Keratinocyte (primary cell): ENCODE data around the gene ZNF891. TPM values are rescaled to one million over a fixed set of nuclear protein-coding genes. Genes with fewer than 3 reads are reported as not detected.

ENCODE experiments used
- DNase-seq: peaks from one replicate; pipeline ENCODE4 v3.0.0-alpha.2; 2011; ENCODE audit warnings: low read depth, missing footprints, low spot score
- FAIRE-seq: peaks from 2 replicates; lab custom pipeline; 2011; peaks lifted over from hg19 to GRCh38; lab: Jason Lieb, UNC
- H2AFZ ChIP-seq: 2 replicates; pipeline ENCODE4 v1.6.0; 2012; ENCODE audit warnings: low read length, control low read depth, inconsistent platforms; ENCODE audit not compliant: control insufficient read depth
- H3K27ac ChIP-seq: 2 replicates; pipeline ENCODE4 v1.5.1; 2011; ENCODE audit warnings: low read length; ENCODE audit not compliant: control insufficient read depth, insufficient read depth
- H3K27me3 ChIP-seq: 3 replicates; pipeline ENCODE4 v1.6.0; 2011; ENCODE audit warnings: low read length; ENCODE audit not compliant: control insufficient read depth, insufficient read depth; ENCODE audit errors: extremely low read depth
- H3K36me3 ChIP-seq, 2 experiments: 2 replicates in 1 of 2; 3 replicates in 1 of 2; pipeline ENCODE4 v1.5.1; 2011; ENCODE audit warnings: low read length in 2 of 2, mild to moderate bottlenecking in 1 of 2; ENCODE audit not compliant: control insufficient read depth in 2 of 2, insufficient read depth in 2 of 2; ENCODE audit errors: extremely low read depth in 1 of 2
- H3K4me1 ChIP-seq: 3 replicates; pipeline ENCODE4 v1.5.1; 2011; ENCODE audit warnings: low read length; ENCODE audit not compliant: control insufficient read depth, insufficient read depth; ENCODE audit errors: extremely low read depth
- H3K4me2 ChIP-seq: 3 replicates; pipeline ENCODE4 v1.6.0; 2011; ENCODE audit warnings: low read depth, low read length; ENCODE audit not compliant: control insufficient read depth, insufficient read depth; ENCODE audit errors: extremely low read depth
- H3K4me3 ChIP-seq, 3 experiments: fragments of 200-600 bp in 1 of 3; sonication (generic) in 1 of 3; 2 replicates in 2 of 3; 3 replicates in 1 of 3; pipeline ENCODE4 v1.5.1; 2011 to 2016; ENCODE audit warnings: low read length in 3 of 3, mild to moderate bottlenecking in 3 of 3, control low read depth in 2 of 3, inconsistent platforms in 1 of 3, low read depth in 1 of 3, mixed read lengths in 1 of 3, mixed run types in 1 of 3, moderate library complexity in 1 of 3; ENCODE audit not compliant: control insufficient read depth in 2 of 3, insufficient read depth in 2 of 3; ENCODE audit errors: extremely low read depth in 1 of 3
- H3K79me2 ChIP-seq: 2 replicates; pipeline ENCODE4 v1.6.0; 2012; ENCODE audit warnings: low read length; ENCODE audit not compliant: control insufficient read depth, insufficient read depth
- H3K9ac ChIP-seq: 3 replicates; pipeline ENCODE4 v1.6.0; 2011; ENCODE audit warnings: low read length; ENCODE audit not compliant: control insufficient read depth, insufficient read depth; ENCODE audit errors: extremely low read depth
- H3K9me1 ChIP-seq: 3 replicates; pipeline ENCODE4 v1.6.0; 2011; ENCODE audit warnings: low read length; ENCODE audit not compliant: control insufficient read depth, insufficient read depth; ENCODE audit errors: extremely low read depth
- H3K9me3 ChIP-seq: 2 replicates; pipeline ENCODE4 v1.5.1; 2012; ENCODE audit warnings: low read depth, low read length; ENCODE audit not compliant: control insufficient read depth
- H4K20me1 ChIP-seq: 3 replicates; pipeline ENCODE4 v1.6.0; 2011; ENCODE audit warnings: low read length; ENCODE audit not compliant: control insufficient read depth, insufficient read depth; ENCODE audit errors: extremely low read depth
- EZH2 ChIP-seq: IDR thresholded peaks from one replicate; pipeline ENCODE4 v1.6.1; 2012; ENCODE audit warnings: inconsistent platforms, mild to moderate bottlenecking, low read length, moderate library complexity
- dilution Hi-C: fragments of 300-500 bp; cut with MboI; formaldehyde crosslinking; loops from one replicate; pipeline ENCODE4 v1.7.0; 2020; ENCODE audit warnings: low sequenced_read_pairs; ENCODE audit not compliant: extremely low pct_ligation_motif_present
- polyA plus RNA-seq, 5 experiments: library from polyadenylated mRNA; depleted of rRNA in 3 of 5; stranded (reverse) in 3 of 5; stranded (forward) in 1 of 5; unstranded in 1 of 5; fragments of >200 nt; gene quantifications; 1 replicate in 1 of 5; 2 replicates in 3 of 5; 3 replicates in 1 of 5; pipeline versions ENCODE4 v1.2.1 to v1.2.3, GENCODE V29; 2011 to 2012; ENCODE audit warnings: missing spikeins in 2 of 5, low read depth in 1 of 5, low replicate concordance in 1 of 5
- TF ChIP-seq, protein P1 (sequence below), 3 experiments: IDR thresholded peaks in 1 of 3; conservative IDR thresholded peaks in 1 of 3; optimal IDR thresholded peaks in 1 of 3; 2 replicates in 2 of 3; 3 replicates in 1 of 3; pipeline versions ENCODE3 to v1.5.1; 2011; ENCODE audit warnings: low read length in 3 of 3, mild to moderate bottlenecking in 3 of 3, moderate library complexity in 2 of 3, control low read depth in 1 of 3, inconsistent platforms in 1 of 3; ENCODE audit not compliant: insufficient read depth in 2 of 3; ENCODE audit errors: extremely low read depth in 1 of 3

Gene ZNF891
- polyA plus RNA-seq, 1 donor (not counting 4 experiments of a cell fraction or from before 2014, with no cell fraction given): 0.79 TPM

DNA sequence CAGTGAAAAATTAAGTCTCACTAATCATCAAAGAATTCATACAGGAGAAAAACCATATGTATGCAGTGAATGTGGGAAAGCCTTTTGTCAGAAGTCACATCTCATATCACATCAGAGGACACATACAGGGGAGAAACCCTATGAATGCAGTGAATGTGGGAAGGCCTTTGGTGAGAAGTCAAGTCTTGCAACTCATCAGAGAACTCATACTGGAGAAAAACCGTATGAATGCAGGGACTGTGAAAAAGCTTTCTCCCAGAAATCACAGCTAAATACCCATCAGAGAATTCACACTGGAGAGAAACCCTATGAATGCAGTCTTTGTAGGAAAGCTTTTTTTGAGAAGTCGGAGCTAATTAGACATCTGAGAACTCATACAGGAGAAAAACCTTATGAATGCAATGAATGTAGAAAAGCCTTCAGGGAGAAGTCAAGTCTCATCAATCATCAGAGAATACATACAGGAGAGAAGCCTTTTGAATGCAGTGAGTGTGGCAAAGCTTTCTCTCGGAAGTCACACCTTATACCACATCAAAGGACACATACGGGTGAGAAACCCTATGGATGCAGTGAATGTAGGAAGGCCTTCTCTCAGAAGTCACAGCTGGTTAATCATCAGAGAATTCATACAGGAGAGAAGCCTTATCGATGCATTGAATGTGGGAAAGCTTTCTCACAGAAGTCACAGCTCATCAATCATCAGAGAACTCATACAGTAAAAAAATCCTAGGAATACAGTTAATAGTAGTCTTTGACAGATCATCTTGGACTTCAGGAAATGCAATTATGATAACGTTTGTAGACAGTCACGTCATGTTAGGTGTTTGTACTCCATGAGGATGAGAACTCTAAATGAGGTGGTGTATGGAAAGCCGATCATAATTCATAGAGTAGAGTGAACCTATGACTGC, 71.6 kb downstream of the ZNF891 start:
- Histone ChIP-seq H3K4me1 (no peaks in the 10 kb centered on the region), H2AFZ (no peak overlapping the region), H3K9me1 (no peaks in the 10 kb centered on the region), H4K20me1 (no peaks in the 10 kb centered on the region), H3K4me2 (no peak overlapping the region), H3K4me3 (no peak overlapping the region), H3K9me3 (peaks cover 63% of the 10 kb centered on the region), H3K79me2 (no peaks in the 10 kb centered on the region), H3K27ac (no peak overlapping the region), H3K9ac (no peak overlapping the region), H3K36me3 (peaks cover 10 to 16% of the 10 kb centered on the region in 2 experiments), H3K27me3 (no peaks in the 10 kb centered on the region)
- FAIRE-seq (no peak), DNase-seq (no peak)
- dilution Hi-C loops: no loop called here
- TF ChIP-seq, protein P1, sequence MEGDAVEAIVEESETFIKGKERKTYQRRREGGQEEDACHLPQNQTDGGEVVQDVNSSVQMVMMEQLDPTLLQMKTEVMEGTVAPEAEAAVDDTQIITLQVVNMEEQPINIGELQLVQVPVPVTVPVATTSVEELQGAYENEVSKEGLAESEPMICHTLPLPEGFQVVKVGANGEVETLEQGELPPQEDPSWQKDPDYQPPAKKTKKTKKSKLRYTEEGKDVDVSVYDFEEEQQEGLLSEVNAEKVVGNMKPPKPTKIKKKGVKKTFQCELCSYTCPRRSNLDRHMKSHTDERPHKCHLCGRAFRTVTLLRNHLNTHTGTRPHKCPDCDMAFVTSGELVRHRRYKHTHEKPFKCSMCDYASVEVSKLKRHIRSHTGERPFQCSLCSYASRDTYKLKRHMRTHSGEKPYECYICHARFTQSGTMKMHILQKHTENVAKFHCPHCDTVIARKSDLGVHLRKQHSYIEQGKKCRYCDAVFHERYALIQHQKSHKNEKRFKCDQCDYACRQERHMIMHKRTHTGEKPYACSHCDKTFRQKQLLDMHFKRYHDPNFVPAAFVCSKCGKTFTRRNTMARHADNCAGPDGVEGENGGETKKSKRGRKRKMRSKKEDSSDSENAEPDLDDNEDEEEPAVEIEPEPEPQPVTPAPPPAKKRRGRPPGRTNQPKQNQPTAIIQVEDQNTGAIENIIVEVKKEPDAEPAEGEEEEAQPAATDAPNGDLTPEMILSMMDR (optimal IDR thresholded peaks at IDR 0.05 in 1 of 3, IDR thresholded peaks at IDR 0.05 in 1 of 3, conservative IDR thresholded peaks at IDR 0.05 in 1 of 3; ENCODE audit: extremely low read depth in 1 of 3, insufficient read depth in 2 of 3, low read length in 3 of 3): no peak
- no peak for TF ChIP-seq EZH2

- Histone ChIP-seq H2AFZ (no peak overlapping the region), H3K9ac (no peak overlapping the region), H3K36me3 (peaks cover 13 to 19% of the 10 kb centered on the region in 2 experiments), H3K27ac (no peak overlapping the region), H3K27me3 (no peaks in the 10 kb centered on the region), H3K79me2 (no peaks in the 10 kb centered on the region), H3K9me3 (peaks cover 64% of the 10 kb centered on the region), H3K4me1 (no peaks in the 10 kb centered on the region), H3K4me3 (no peak overlapping the region), H4K20me1 (no peaks in the 10 kb centered on the region), H3K9me1 (no peaks in the 10 kb centered on the region), H3K4me2 (no peak overlapping the region)
- DNase-seq (no peak), FAIRE-seq (no peak)
- no peak for TF ChIP-seq EZH2
- TF ChIP-seq, protein P1 (optimal IDR thresholded peaks at IDR 0.05 in 1 of 3, IDR thresholded peaks at IDR 0.05 in 1 of 3, conservative IDR thresholded peaks at IDR 0.05 in 1 of 3; ENCODE audit: extremely low read depth in 1 of 3, insufficient read depth in 2 of 3, low read length in 3 of 3): no peak
- dilution Hi-C loops: no loop called here
These were observed 72.6 kb downstream of the ZNF891 start for GRCh38 chr12:133057446-133057845.

Other genes with a start within 250 kb of the ZNF891 start
- 32.7 to 42.2 TPM (median 35.8 TPM) in 3 replicates for gene CHFR, start 242.7 kb downstream of the ZNF891 start, polyA plus RNA-seq
- gene ZNF605, start 174.0 kb downstream of the ZNF891 start, polyA plus RNA-seq: 4.3 to 12.5 TPM (median 11.4 TPM) in 3 replicates
- 3.7 to 5.2 TPM (median 4.5 TPM) in 3 replicates for gene ZNF26, start 143.9 kb downstream of the ZNF891 start, polyA plus RNA-seq
- 10.7 to 29.5 TPM (median 24.9 TPM) in 3 replicates for gene ZNF84, start 92.8 kb downstream of the ZNF891 start, polyA plus RNA-seq
- gene ZNF140, start 49.4 kb downstream of the ZNF891 start, polyA plus RNA-seq: 13.5 to 15.9 TPM (median 13.8 TPM) in 3 replicates
- 2.0 to 7.2 TPM (median 6.3 TPM) in 3 replicates for gene ZNF10, start 353 bp upstream of the ZNF891 start, polyA plus RNA-seq
- 9.4 to 12.4 TPM (median 11.3 TPM) in 3 replicates for gene ZNF268, start 51.2 kb upstream of the ZNF891 start, polyA plus RNA-seq
- gene ANHX, start 105.6 kb upstream of the ZNF891 start, polyA plus RNA-seq: not detected in 3 replicates